Endothelial cell of umbilical vein (primary cell): ENCODE measurements around the gene C1QTNF7. TPM values are rescaled to one million over a fixed set of nuclear protein-coding genes. Genes with fewer than 3 reads are reported as not detected.

Experiments
- BruUV-seq: library from RNA; stranded (reverse); fragments of 400-500 nt; replicated peaks from 2 replicates; lab custom pipeline; 2021; lab: Mats Ljungman, UMichigan
- CTCF ChIA-PET: fragments of 300-600, 350-600 bp; sonication (Branson Sonifier 250); formaldehyde crosslinking; loops from one replicate; lab custom pipeline; 2021; ENCODE audit warnings: antibody characterized with exemption, inconsistent platforms; lab: Charles Lee
- POLR2A ChIA-PET: fragments of 300-600, 350-600 bp; sonication (Branson Sonifier 250); formaldehyde crosslinking; loops from one replicate; lab custom pipeline; 2021; ENCODE audit warnings: antibody characterized with exemption, inconsistent platforms; lab: Charles Lee
- DNase-seq: peaks from one replicate; pipeline ENCODE4 v3.0.0-alpha.2; 2011; ENCODE audit warnings: low read depth, low spot score
- FAIRE-seq: peaks from 2 replicates; lab custom pipeline; 2011; peaks lifted over from hg19 to GRCh38; lab: Jason Lieb, UNC
- H2AFZ ChIP-seq: 2 replicates; pipeline ENCODE4 v1.6.0; 2012; ENCODE audit warnings: low read depth, low read length, control low read depth, inconsistent platforms
- H3K27ac ChIP-seq: 2 replicates; pipeline ENCODE4 v1.5.1; 2011; ENCODE audit warnings: low read depth, mild to moderate bottlenecking, control low read depth, low read length, moderate library complexity; ENCODE audit not compliant: insufficient read depth
- H3K27me3 ChIP-seq, 2 experiments: 2 replicates each; pipeline versions ENCODE4 v1.6.0 to v1.6.1; 2011; ENCODE audit warnings: low read length in 2 of 2, mixed read lengths in 1 of 2; ENCODE audit not compliant: control insufficient read depth in 2 of 2, insufficient read depth in 2 of 2
- H3K36me3 ChIP-seq, 2 experiments: 2 replicates in 1 of 2; 3 replicates in 1 of 2; pipeline ENCODE4 v1.5.1; 2011; ENCODE audit warnings: low read length in 2 of 2, mild to moderate bottlenecking in 1 of 2, moderate library complexity in 1 of 2; ENCODE audit not compliant: control insufficient read depth in 2 of 2, insufficient read depth in 2 of 2; ENCODE audit errors: extremely low read depth in 1 of 2
- H3K4me1 ChIP-seq: 3 replicates; pipeline ENCODE4 v1.5.1; 2011; ENCODE audit warnings: mild to moderate bottlenecking, low read length; ENCODE audit not compliant: control insufficient read depth, insufficient read depth; ENCODE audit errors: extremely low read depth
- H3K4me2 ChIP-seq: 2 replicates; pipeline ENCODE4 v1.6.1; 2011; ENCODE audit warnings: low read length, control low read depth, mixed read lengths; ENCODE audit not compliant: insufficient read depth
- H3K4me3 ChIP-seq, 3 experiments: fragments of 200-600 bp in 1 of 3; sonication (generic), shearing (Covaris generic) in 1 of 3; replicated peaks in 1 of 3; 2 replicates each; pipeline ENCODE4 v1.5.1; 2011 to 2016; ENCODE audit warnings: control low read depth in 3 of 3, low read length in 3 of 3, mild to moderate bottlenecking in 2 of 3, inconsistent platforms in 1 of 3, low read depth in 1 of 3, moderate library complexity in 1 of 3; ENCODE audit not compliant: insufficient read depth in 1 of 3
- H3K79me2 ChIP-seq: 2 replicates; pipeline ENCODE4 v1.6.0; 2012; ENCODE audit warnings: low read length, inconsistent platforms; ENCODE audit not compliant: control insufficient read depth, insufficient read depth
- H3K9ac ChIP-seq: replicated peaks from 2 replicates; pipeline ENCODE3; 2011; ENCODE audit warnings: low read length, control low read depth; ENCODE audit not compliant: insufficient read depth; ENCODE audit errors: extremely low read depth
- H3K9me1 ChIP-seq: replicated peaks from 3 replicates; pipeline ENCODE4 v1.6.0; 2011; ENCODE audit warnings: mild to moderate bottlenecking, low read length; ENCODE audit not compliant: control insufficient read depth, insufficient read depth; ENCODE audit errors: extremely low read depth
- H3K9me3 ChIP-seq: replicated peaks from 2 replicates; pipeline ENCODE4 v1.5.1; 2012; ENCODE audit warnings: low read length, inconsistent platforms; ENCODE audit not compliant: control insufficient read depth, insufficient read depth
- H4K20me1 ChIP-seq: replicated peaks from 2 replicates; pipeline ENCODE3; 2011; ENCODE audit warnings: mild to moderate bottlenecking, low read length; ENCODE audit not compliant: control insufficient read depth, insufficient read depth; ENCODE audit errors: extremely low read depth
- EZH2 ChIP-seq: IDR thresholded peaks from 2 replicates; pipeline ENCODE4 v1.6.1; 2012; ENCODE audit warnings: borderline replicate concordance, low read depth, mild to moderate bottlenecking, moderate library complexity, low read length, inconsistent platforms; ENCODE audit not compliant: severe bottlenecking
- GATA2 ChIP-seq: IDR thresholded peaks from 2 replicates; pipeline ENCODE4 v1.7.0; 2011; ENCODE audit warnings: low read depth, mild to moderate bottlenecking, moderate library complexity, mixed read lengths, low read length; ENCODE audit not compliant: insufficient read length, insufficient read depth
- JUN ChIP-seq: IDR thresholded peaks from 2 replicates; pipeline ENCODE4 v1.6.1; 2011; ENCODE audit warnings: borderline replicate concordance, low read depth; ENCODE audit not compliant: insufficient read length, insufficient read depth
- MYC ChIP-seq: IDR thresholded peaks from one replicate; pipeline ENCODE4 v1.6.1; 2011; ENCODE audit warnings: mild to moderate bottlenecking, low read depth, low read length
- POLR2A ChIP-seq: IDR thresholded peaks from 2 replicates; pipeline ENCODE4 v1.6.1; 2012; ENCODE audit warnings: low read depth, mild to moderate bottlenecking, control low read depth, low read length
- POLR2AphosphoS5 ChIP-seq: IDR thresholded peaks from 2 replicates; pipeline ENCODE4 v1.6.1; 2012; ENCODE audit warnings: low read depth, mild to moderate bottlenecking, control low read depth, low read length, moderate library complexity; ENCODE audit not compliant: insufficient read depth
- dilution Hi-C: fragments of 300-500 bp; cut with MboI; formaldehyde crosslinking; loops from one replicate; pipeline ENCODE4 v1.15.0; 2019; ENCODE audit warnings: low sequenced_read_pairs; ENCODE audit not compliant: extremely low pct_ligation_motif_present
- intact Hi-C: fragments of 100-400 bp; cut with micrococcal nuclease; formaldehyde crosslinking; loops from one replicate; pipeline ENCODE4 v1.10.0; 2022
- polyA plus RNA-seq, 4 experiments: library from polyadenylated mRNA; depleted of rRNA in 3 of 4; stranded (reverse) in 3 of 4; unstranded in 1 of 4; fragments of >200 nt; gene quantifications; 2 replicates each; pipeline versions ENCODE4 v1.2.1 to v1.2.3, GENCODE V29; 2011 to 2012; ENCODE audit warnings: missing spikeins in 1 of 4
- total RNA-seq: library from RNA; stranded (reverse); gene quantifications from 2 replicates; pipeline ENCODE4 v1.2.3, GENCODE V29; 2021
- TF ChIP-seq, protein P1 (sequence below): IDR thresholded peaks from 2 replicates; pipeline ENCODE4 v1.6.1; 2011; ENCODE audit not compliant: insufficient read depth, insufficient read length
- TF ChIP-seq, protein P2 (sequence below), 2 donors: IDR thresholded peaks; 1 replicate in 1 of 2; 2 replicates in 1 of 2; pipeline ENCODE4 v1.5.1; 2011; ENCODE audit warnings: low read length in 2 of 2, mild to moderate bottlenecking in 2 of 2, moderate library complexity in 2 of 2, control low read depth in 1 of 2, inconsistent platforms in 1 of 2, low read depth in 1 of 2; ENCODE audit not compliant: insufficient read depth in 1 of 2; ENCODE audit errors: extremely low read depth in 1 of 2

C1QTNF7 gene
- total and polyA plus RNA-seq, 2 donors (not counting 3 experiments of a cell fraction or from before 2014, with no cell fraction given), result not detected

DNA sequence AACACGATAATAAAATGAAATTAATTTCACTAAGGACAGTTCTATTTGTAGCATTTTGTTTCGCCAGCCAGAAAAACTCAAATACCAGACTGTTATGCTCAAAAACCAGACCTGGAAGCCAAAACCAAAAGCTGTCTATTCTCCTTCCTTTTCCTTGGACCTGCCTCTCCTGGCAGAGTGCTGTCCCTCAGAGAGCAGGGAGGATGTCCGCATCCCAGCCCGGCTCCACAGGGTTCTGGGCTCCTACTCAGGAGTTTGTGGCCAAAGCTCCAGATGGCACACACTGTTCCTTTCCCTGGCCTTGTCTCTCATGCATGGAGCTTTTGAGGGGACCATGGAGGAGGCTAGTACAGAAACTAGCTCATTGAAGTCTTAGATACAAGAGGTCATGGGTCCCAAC, 41.9 kb upstream of the C1QTNF7 start:
- CTCF ChIA-PET, result interaction anchor here (2.8 kb wide), 1 partner anchor 11 kb away, joined by 17 read pairs; no protein-coding TSS in a partner anchor
- H3K9ac ChIP-seq, result no peak overlapping the region
- H3K4me1 ChIP-seq, result no peaks in the 10 kb centered on the region
- BruUV-seq, result no TSS peak
- H3K9me1 ChIP-seq, result no peaks in the 10 kb centered on the region
- POLR2A ChIA-PET, result no interaction called here
- H4K20me1 ChIP-seq, result no peaks in the 10 kb centered on the region
- no peaks in the 10 kb centered on the region for H3K27me3 ChIP-seq
- H3K4me3 ChIP-seq, result no peak overlapping the region
- TF ChIP-seq, protein P1, sequence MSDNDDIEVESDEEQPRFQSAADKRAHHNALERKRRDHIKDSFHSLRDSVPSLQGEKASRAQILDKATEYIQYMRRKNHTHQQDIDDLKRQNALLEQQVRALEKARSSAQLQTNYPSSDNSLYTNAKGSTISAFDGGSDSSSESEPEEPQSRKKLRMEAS, result no peak
- no peak for TF ChIP-seq GATA2
- TF ChIP-seq MYC, result no peak
- TF ChIP-seq POLR2AphosphoS5, result no peak
- TF ChIP-seq, protein P2, sequence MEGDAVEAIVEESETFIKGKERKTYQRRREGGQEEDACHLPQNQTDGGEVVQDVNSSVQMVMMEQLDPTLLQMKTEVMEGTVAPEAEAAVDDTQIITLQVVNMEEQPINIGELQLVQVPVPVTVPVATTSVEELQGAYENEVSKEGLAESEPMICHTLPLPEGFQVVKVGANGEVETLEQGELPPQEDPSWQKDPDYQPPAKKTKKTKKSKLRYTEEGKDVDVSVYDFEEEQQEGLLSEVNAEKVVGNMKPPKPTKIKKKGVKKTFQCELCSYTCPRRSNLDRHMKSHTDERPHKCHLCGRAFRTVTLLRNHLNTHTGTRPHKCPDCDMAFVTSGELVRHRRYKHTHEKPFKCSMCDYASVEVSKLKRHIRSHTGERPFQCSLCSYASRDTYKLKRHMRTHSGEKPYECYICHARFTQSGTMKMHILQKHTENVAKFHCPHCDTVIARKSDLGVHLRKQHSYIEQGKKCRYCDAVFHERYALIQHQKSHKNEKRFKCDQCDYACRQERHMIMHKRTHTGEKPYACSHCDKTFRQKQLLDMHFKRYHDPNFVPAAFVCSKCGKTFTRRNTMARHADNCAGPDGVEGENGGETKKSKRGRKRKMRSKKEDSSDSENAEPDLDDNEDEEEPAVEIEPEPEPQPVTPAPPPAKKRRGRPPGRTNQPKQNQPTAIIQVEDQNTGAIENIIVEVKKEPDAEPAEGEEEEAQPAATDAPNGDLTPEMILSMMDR (IDR thresholded peaks at IDR 0.05; ENCODE audit: extremely low read depth in 1 of 2, insufficient read depth in 1 of 2, low read depth in 1 of 2, low read length in 2 of 2), result no peak
- no peak for TF ChIP-seq POLR2A
- no peak for TF ChIP-seq EZH2
- TF ChIP-seq JUN, result no peak
- intact Hi-C loops (no loop called here), dilution Hi-C loops (no loop called here)
- FAIRE-seq (no peak), DNase-seq (no peak)
- H2AFZ ChIP-seq, result no peak overlapping the region
- no peaks in the 10 kb centered on the region for H3K9me3 ChIP-seq
- H3K4me2 ChIP-seq, result no peak overlapping the region
- H3K79me2 ChIP-seq, result no peaks in the 10 kb centered on the region
- no peak overlapping the region for H3K27ac ChIP-seq
- H3K36me3 ChIP-seq, result no peaks in the 10 kb centered on the region
